GM23338 (cell line): ENCODE data around the gene MAIP1. TPM values are rescaled to one million over a fixed set of nuclear protein-coding genes. Genes with fewer than 3 reads are reported as not detected.

Experiments
- ATAC-seq: fragments of 200-7000 bp; cut with Tn5 transposase; 3 replicates; pipeline ENCODE4 v1.9.1; 2020
- DNase-seq: peaks from one replicate; pipeline ENCODE4 v3.0.0-alpha.2; 2015; ENCODE audit warnings: low spot score
- H2AFZ ChIP-seq: fragments of 200-600 bp; sonication (generic); 2 replicates; pipeline ENCODE4 v1.8.0; 2016; ENCODE audit warnings: antibody characterized with exemption, mild to moderate bottlenecking, moderate library complexity
- H3F3A ChIP-seq: fragments of 200-600 bp; sonication (generic); replicated peaks from 2 replicates; pipeline ENCODE4 v1.8.0; 2017; ENCODE audit warnings: antibody characterized with exemption, mixed run types, low read depth
- H3K27ac ChIP-seq: fragments of 200-600 bp; sonication (generic); 2 replicates; pipeline ENCODE4 v1.6.1; 2016; ENCODE audit warnings: low read depth
- H3K27me3 ChIP-seq: fragments of 200-600 bp; sonication (generic); 2 replicates; pipeline ENCODE4 v1.8.0; 2016; ENCODE audit warnings: mild to moderate bottlenecking, mixed run types, moderate library complexity; ENCODE audit not compliant: insufficient read depth
- H3K36me3 ChIP-seq: fragments of 200-600 bp; sonication (generic); 2 replicates; pipeline ENCODE4 v1.8.0; 2016; ENCODE audit warnings: mild to moderate bottlenecking; ENCODE audit not compliant: insufficient read depth
- H3K4me1 ChIP-seq: fragments of 200-600 bp; sonication (generic); 2 replicates; pipeline ENCODE4 v1.8.0; 2016; ENCODE audit warnings: mild to moderate bottlenecking, moderate library complexity; ENCODE audit not compliant: insufficient read depth
- H3K4me2 ChIP-seq: fragments of 200-600 bp; sonication (generic); 2 replicates; pipeline ENCODE4 v1.7.1; 2017; ENCODE audit warnings: mixed run types
- H3K4me3 ChIP-seq: fragments of 200-600 bp; sonication (generic); 2 replicates; pipeline ENCODE4 v1.6.1; 2016; ENCODE audit warnings: mixed run types
- H3K79me2 ChIP-seq: fragments of 200-600 bp; sonication (generic); replicated peaks from 2 replicates; pipeline ENCODE4 v1.8.0; 2017; ENCODE audit warnings: mild to moderate bottlenecking; ENCODE audit not compliant: insufficient read depth
- H3K9me2 ChIP-seq: fragments of 200-600 bp; sonication (generic); 2 replicates; pipeline ENCODE4 v1.8.0; 2017; ENCODE audit not compliant: insufficient read depth
- H4K20me1 ChIP-seq: fragments of 200-600 bp; sonication (generic); replicated peaks from 2 replicates; pipeline ENCODE4 v1.8.0; 2017; ENCODE audit warnings: mild to moderate bottlenecking; ENCODE audit not compliant: insufficient read depth
- H3K27ac Mint-ChIP-seq: 2 replicates; pipeline ENCODE4 v1.8.0; 2020; ENCODE audit warnings: inconsistent platforms, mild to moderate bottlenecking, moderate library complexity, mixed read lengths
- H3K27me3 Mint-ChIP-seq: 3 replicates; pipeline ENCODE4 v1.8.0; 2022; ENCODE audit warnings: low read depth, mild to moderate bottlenecking, moderate library complexity, mixed read lengths, inconsistent platforms; ENCODE audit not compliant: insufficient read depth, poor library complexity
- H3K36me3 Mint-ChIP-seq: 3 replicates; pipeline ENCODE4 v1.8.0; 2021; ENCODE audit warnings: low read depth, mild to moderate bottlenecking, inconsistent platforms, moderate library complexity, mixed read lengths
- H3K4me1 Mint-ChIP-seq: 3 replicates; pipeline ENCODE4 v1.8.0; 2020; ENCODE audit warnings: mild to moderate bottlenecking, inconsistent platforms, mixed read lengths
- H3K4me3 Mint-ChIP-seq: 3 replicates; pipeline ENCODE4 v1.8.0; 2021; ENCODE audit warnings: moderate library complexity, mild to moderate bottlenecking, inconsistent platforms, mixed read lengths
- H3K9me3 Mint-ChIP-seq: 3 replicates; pipeline ENCODE4 v1.8.0; 2020; ENCODE audit warnings: moderate library complexity, mild to moderate bottlenecking, inconsistent platforms, mixed read lengths
- CREB1 ChIP-seq: fragments of 250-450 bp; sonication (Bioruptor Pico); IDR thresholded peaks from 2 replicates; pipeline ENCODE4 v1.5.0; 2020; ENCODE audit warnings: low read depth, mild to moderate bottlenecking, moderate library complexity
- POLR2AphosphoS5 ChIP-seq: IDR thresholded peaks from 2 replicates; pipeline ENCODE4 v1.6.1; 2016; ENCODE audit warnings: antibody characterized with exemption, low read depth
- polyA plus RNA-seq: library from polyadenylated mRNA; unstranded; fragments of >200 nt; fragmentation: Nextera tagmentation; extraction: Ambion mirVana; gene quantifications from 2 replicates; pipeline ENCODE4 v1.2.1, GENCODE V29; 2016
- total RNA-seq: library from RNA; depleted of rRNA; stranded (reverse); fragments of >200 nt; shearing (Covaris generic); gene quantifications from 2 replicates; pipeline ENCODE4 v1.2.3, GENCODE V29; 2014
- TF ChIP-seq, protein P1 (sequence below): fragments of 250-450 bp; sonication (Bioruptor Pico); IDR thresholded peaks from 2 replicates; pipeline ENCODE4 v1.5.0; 2020; ENCODE audit warnings: mild to moderate bottlenecking, moderate library complexity
- TF ChIP-seq, protein P2 (sequence below), 2 experiments: fragments of 200-600 bp in 1 of 2; sonication (generic) in 1 of 2; conservative IDR thresholded peaks; 2 replicates each; pipeline versions ENCODE4 v1.5.1 to v1.6.1; 2016 to 2017; ENCODE audit warnings: antibody characterized with exemption in 2 of 2, low read depth in 2 of 2, mild to moderate bottlenecking in 2 of 2, moderate library complexity in 1 of 2

Gene MAIP1
- total and polyA plus RNA-seq, 2 experiments from 2014 or later = 36.0 to 41.9 TPM

DNA sequence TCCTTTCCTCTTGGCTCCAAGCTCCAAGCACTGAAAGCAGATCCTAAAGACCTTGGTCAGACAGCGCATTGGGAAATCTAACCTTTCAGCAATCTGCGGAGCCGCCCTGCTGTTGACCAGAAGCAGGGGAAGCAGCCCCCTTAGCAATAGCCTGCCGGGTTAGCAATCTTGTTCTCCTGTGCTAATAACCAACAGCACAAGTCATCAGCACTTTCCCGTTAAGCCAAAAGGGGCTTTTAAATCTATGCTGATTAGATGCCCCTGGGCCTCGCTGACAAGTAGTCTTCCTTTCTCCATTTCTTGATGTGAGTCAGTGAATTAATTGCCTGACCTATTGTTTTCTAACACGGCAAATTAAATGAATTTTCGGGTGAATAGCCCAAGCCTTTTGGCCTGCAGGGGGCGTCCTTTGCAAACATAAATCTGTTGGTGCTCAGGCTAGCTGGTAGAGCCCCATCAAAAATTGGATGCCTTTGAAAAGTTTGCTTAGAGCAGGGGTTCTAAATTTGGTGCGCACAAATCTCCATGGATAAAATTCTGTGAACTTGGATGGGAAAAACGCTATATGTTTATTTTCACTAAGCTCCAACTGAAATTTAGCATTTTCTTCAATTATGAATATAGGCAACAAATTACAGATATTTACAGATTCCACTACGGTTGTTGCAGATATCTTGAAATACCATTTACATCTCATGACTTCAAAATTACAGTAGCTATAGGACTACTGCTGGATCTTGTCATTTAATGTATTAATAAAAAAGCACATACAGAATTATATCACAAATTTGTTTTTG, 24.6 kb downstream of the MAIP1 start:
- Mint-ChIP-seq H3K36me3 (peaks cover 5% of the 10 kb centered on the region; the same call in 2 of the 3 replicates), H3K4me3 (peak overlapping the region; percentile 31; the same call in 2 of the 3 replicates), H3K4me1 (peaks cover 40% of the 10 kb centered on the region), H3K27ac (no peak overlapping the region), H3K9me3 (no peaks in the 10 kb centered on the region; the same call in 2 of the 3 replicates), H3K27me3 (peaks cover 2% of the 10 kb centered on the region)
- Histone ChIP-seq H4K20me1 (no peaks in the 10 kb centered on the region), H3K4me1 (peaks cover 28% of the 10 kb centered on the region), H3K27me3 (no peaks in the 10 kb centered on the region), H3K36me3 (no peaks in the 10 kb centered on the region), H3K79me2 (no peaks in the 10 kb centered on the region), H3K9me2 (no peaks in the 10 kb centered on the region), H3K4me2 (peak overlapping the region; percentile 37), H3K4me3 (peak overlapping the region; percentile 25; the same call in 1 of the 2 replicates), H3K27ac (no peak overlapping the region), H2AFZ (peak overlapping the region; percentile 1; the same call in 1 of the 2 replicates), H3F3A (peaks cover 8% of the 10 kb centered on the region; the same call in 1 of the 2 replicates)
- DNase-seq (peak; percentile 95), ATAC-seq (peak; percentile 78)
- TF ChIP-seq, protein P1, sequence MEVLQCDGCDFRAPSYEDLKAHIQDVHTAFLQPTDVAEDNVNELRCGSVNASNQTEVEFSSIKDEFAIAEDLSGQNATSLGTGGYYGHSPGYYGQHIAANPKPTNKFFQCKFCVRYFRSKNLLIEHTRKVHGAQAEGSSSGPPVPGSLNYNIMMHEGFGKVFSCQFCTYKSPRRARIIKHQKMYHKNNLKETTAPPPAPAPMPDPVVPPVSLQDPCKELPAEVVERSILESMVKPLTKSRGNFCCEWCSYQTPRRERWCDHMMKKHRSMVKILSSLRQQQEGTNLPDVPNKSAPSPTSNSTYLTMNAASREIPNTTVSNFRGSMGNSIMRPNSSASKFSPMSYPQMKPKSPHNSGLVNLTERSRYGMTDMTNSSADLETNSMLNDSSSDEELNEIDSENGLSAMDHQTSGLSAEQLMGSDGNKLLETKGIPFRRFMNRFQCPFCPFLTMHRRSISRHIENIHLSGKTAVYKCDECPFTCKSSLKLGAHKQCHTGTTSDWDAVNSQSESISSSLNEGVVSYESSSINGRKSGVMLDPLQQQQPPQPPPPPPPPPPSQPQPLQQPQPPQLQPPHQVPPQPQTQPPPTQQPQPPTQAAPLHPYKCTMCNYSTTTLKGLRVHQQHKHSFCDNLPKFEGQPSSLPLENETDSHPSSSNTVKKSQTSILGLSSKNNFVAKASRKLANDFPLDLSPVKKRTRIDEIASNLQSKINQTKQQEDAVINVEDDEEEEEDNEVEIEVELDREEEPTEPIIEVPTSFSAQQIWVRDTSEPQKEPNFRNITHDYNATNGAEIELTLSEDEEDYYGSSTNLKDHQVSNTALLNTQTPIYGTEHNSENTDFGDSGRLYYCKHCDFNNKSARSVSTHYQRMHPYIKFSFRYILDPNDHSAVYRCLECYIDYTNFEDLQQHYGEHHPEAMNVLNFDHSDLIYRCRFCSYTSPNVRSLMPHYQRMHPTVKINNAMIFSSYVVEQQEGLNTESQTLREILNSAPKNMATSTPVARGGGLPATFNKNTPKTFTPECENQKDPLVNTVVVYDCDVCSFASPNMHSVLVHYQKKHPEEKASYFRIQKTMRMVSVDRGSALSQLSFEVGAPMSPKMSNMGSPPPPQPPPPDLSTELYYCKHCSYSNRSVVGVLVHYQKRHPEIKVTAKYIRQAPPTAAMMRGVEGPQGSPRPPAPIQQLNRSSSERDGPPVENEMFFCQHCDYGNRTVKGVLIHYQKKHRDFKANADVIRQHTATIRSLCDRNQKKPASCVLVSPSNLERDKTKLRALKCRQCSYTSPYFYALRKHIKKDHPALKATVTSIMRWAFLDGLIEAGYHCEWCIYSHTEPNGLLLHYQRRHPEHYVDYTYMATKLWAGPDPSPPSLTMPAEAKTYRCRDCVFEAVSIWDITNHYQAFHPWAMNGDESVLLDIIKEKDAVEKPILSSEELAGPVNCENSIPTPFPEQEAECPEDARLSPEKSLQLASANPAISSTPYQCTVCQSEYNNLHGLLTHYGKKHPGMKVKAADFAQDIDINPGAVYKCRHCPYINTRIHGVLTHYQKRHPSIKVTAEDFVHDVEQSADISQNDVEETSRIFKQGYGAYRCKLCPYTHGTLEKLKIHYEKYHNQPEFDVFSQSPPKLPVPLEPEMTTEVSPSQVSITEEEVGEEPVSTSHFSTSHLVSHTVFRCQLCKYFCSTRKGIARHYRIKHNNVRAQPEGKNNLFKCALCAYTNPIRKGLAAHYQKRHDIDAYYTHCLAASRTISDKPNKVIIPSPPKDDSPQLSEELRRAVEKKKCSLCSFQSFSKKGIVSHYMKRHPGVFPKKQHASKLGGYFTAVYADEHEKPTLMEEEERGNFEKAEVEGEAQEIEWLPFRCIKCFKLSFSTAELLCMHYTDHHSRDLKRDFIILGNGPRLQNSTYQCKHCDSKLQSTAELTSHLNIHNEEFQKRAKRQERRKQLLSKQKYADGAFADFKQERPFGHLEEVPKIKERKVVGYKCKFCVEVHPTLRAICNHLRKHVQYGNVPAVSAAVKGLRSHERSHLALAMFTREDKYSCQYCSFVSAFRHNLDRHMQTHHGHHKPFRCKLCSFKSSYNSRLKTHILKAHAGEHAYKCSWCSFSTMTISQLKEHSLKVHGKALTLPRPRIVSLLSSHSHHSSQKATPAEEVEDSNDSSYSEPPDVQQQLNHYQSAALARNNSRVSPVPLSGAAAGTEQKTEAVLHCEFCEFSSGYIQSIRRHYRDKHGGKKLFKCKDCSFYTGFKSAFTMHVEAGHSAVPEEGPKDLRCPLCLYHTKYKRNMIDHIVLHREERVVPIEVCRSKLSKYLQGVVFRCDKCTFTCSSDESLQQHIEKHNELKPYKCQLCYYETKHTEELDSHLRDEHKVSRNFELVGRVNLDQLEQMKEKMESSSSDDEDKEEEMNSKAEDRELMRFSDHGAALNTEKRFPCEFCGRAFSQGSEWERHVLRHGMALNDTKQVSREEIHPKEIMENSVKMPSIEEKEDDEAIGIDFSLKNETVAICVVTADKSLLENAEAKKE (CRISPR knock-in tag) = no peak
- TF ChIP-seq CREB1 (0 out of 2 replicates have a peak, but pooled peaks have one; percentile 14), POLR2AphosphoS5 (no peak)
- TF ChIP-seq, protein P2, sequence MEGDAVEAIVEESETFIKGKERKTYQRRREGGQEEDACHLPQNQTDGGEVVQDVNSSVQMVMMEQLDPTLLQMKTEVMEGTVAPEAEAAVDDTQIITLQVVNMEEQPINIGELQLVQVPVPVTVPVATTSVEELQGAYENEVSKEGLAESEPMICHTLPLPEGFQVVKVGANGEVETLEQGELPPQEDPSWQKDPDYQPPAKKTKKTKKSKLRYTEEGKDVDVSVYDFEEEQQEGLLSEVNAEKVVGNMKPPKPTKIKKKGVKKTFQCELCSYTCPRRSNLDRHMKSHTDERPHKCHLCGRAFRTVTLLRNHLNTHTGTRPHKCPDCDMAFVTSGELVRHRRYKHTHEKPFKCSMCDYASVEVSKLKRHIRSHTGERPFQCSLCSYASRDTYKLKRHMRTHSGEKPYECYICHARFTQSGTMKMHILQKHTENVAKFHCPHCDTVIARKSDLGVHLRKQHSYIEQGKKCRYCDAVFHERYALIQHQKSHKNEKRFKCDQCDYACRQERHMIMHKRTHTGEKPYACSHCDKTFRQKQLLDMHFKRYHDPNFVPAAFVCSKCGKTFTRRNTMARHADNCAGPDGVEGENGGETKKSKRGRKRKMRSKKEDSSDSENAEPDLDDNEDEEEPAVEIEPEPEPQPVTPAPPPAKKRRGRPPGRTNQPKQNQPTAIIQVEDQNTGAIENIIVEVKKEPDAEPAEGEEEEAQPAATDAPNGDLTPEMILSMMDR (conservative IDR thresholded peaks at IDR 0.05; ENCODE audit: low read depth in 2 of 2) = peak; percentile 85 to 99
